Activated CD4-positive, alpha-beta T cell treated with anti-CD3 and anti-CD28 coated beads, Interleukin-2, amount 50 U/mL, for 16 hours (primary cell): Measurements from ENCODE around the gene RUNX3.
A peak's percentile ranks its signal among the peaks of the same experiment; 100 is the strongest.

Source experiments
- DNase-seq: peaks from one replicate; pipeline ENCODE4 v3.0.0-alpha.2; 2020

Gene RUNX3

DNA sequence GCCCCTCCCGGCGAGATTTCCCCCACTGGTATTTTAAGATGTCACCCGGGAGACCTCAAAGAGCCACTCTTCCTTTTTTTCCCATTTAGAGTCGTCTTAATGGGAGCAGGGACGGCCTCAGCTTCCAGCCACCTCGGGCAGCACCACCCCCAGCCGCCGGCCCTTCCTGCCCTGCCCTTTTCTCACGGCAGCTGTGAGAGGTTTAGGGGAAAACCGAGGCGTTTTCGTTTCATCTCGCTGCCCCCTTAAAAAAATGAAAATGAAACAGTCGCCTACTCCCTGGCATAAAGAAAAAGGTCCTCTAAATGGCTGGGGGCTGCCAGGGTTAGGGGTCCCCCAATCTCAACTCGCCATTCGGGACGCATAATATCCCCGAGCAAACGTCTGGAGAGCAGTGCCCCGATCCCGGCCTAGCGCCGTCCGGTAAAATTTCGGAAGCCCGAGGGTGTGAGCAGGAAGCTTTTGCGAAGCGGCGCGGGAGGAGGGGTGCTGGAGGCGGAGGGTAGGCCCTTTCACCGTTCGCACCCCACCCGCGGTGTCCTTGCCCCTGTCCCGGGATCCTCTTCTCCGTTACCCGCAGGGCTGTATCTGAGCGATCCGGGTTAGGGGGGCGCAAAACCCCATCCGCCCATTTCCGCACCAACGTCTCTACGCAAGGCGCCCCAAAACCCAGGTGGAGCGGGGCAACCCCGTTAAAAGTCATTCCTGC, 1.2 kb downstream of the RUNX3 start:
- DNase-seq: peak; percentile 58

GRCh38 chr1:24927988-24928688, 1.9 kb downstream of the RUNX3 start:
- DNase-seq: peak; percentile 40

- no peak for DNase-seq
Observed at GRCh38 chr1:24927473-24927872, 2.6 kb downstream of the RUNX3 start.

GRCh38 chr1:24926563-24927249, 3.4 kb downstream of the RUNX3 start:
- DNase-seq: no peak

- DNase-seq: no peak
Observed at GRCh38 chr1:24925963-24926362, 4.1 kb downstream of the RUNX3 start.

DNA sequence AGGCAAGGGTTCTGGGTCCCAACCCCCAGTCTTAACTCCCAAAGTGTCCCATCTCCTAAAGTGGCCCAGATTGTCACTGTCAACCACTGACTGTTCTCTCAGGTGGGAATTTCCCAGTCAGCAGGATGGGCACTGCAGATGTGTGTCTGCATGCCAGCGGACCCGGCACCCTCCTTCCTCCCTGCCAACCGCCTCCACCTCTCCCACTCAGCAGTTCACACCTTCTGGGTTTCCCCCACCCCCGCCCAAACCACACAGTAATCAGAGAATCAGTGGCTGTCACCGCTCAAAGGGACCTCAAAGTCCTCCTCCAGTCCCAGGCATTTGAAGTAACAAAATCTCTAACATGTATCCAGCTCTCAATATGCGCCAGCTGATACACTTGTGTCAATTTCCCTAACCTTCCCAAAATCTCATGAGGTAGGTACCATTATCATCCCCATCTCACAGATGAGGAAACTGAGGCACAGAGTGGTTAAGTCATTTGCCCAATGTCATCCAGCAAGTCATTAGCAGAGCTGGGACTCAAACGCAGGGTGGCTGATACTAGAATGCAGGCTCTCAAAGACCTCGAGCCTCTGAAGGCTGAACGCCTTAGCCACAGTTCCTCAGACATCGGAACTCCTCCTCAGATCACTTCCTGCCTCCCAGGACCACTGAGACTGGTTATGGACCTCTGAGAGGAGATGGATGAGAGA, 4.8 kb downstream of the RUNX3 start:
- peak; percentile 90 for DNase-seq

- DNase-seq: peak; percentile 55
Observed at GRCh38 chr1:24923485-24924113, 6.5 kb downstream of the RUNX3 start.

GRCh38 chr1:24921938-24922662, 8.0 kb downstream of the RUNX3 start:
- DNase-seq: no peak

DNA sequence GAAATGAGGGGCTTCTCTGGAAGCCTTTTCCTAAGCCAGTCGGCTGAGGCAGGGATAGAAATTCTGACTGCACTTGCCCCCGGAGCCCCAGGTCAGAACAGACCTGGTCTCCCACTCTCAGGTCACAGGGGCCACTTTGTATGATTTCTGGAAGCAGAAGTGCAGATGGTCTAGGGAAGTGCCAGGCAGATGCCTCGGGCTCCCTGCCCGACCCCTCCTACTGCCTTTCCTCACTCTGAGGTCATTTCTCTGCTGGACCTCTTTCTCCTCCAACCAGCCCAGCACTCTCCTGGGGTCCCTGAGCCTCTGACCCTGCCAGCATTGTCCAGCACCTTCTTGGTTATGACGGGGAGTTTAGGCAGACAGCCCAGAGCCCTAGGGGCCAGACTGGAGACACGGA, 8.7 kb downstream of the RUNX3 start:
- DNase-seq: no peak

- DNase-seq: no peak
Observed at GRCh38 chr1:24920533-24920925, 9.5 kb downstream of the RUNX3 start.

- DNase-seq: peak; percentile 86
Observed at GRCh38 chr1:24919791-24920532, 10.1 kb downstream of the RUNX3 start.

DNA sequence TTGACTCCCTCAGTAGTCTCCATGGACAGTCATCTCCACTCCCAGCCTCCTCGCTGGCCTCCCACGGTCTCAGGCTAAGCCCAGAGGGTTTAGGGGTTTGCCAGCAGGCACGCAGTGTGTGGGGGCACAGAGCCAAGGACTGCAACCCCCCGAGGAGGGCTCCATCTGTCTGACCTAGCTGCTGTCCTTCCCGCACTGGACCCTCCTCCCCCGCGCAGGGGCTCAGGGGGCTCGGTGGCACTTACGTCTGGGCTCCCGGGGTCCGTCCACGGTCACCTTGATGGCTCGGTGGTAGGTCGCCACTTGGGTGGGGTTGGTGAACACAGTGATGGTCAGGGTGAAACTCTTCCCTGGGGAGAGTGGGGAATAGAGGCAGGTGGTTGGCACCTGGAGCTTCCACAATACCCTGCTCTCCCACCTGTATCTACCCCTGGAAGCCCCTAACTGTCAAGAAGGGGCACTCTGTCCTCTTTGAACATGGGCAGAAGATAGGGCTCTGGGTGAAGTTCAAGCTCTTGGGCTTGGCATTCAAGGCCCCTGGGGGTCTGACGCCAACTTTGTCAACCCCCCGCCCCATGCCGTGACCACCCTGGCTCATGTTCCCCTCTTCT, 11.0 kb downstream of the RUNX3 start:
- DNase-seq: no peak

DNA sequence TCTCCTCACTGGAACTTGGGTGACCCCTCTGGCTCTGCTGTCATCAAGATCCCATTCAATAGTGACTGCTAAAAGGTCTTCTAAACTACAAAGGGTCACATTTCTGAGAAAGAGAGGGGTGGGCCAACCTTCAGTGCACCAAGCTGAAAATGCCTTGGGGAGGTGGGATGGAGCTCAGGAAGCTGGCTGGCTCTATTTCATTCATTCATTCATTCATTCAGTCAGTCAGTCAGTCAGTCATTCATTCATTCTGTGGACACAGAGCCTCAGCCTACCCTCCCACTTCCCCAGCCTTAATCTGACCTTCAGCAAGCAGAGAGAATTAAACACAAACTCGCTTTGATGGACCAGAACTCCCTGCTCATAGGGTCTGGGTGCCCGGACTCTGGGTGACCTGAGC, 11.7 kb downstream of the RUNX3 start:
- no peak for DNase-seq

DNA sequence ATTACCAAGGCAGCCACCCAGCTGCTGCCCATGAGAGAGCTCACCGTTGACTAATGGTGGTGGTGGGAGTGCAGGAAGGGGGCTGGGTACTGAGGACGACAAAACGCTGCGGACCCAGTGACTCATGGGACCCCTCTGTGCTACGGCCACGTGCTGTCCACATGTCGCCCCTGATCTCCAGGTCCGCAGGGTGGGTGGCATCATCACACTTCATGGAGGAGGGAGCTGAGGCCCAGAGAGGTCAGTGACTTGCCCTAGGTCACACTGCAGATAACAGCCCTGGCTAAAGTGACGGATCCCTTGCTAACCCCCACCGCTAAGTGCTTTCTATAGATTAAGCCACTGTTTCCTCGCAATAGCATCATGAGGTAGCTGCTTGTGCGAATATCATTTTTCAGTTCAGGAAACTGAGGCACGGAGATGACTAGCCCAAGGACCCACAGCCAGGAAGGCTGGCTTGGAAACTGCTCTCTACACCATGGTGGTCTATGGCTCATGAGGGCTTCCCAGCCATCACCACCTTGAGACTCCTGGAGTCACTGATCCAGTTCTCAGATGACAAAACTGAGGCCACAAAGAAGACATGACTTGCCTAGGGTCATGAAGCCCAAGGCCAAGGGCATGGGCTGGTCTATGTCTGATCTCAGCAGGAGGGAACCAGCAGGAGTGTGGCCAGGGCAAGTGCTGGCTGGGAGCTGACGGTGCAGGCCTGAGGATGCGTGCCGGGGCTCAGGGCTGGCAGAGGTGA, 12.6 kb downstream of the RUNX3 start:
- DNase-seq: no peak

- no peak for DNase-seq
Observed at GRCh38 chr1:24915816-24916602, 14.1 kb downstream of the RUNX3 start.

GRCh38 chr1:24914226-24915069, 15.6 kb downstream of the RUNX3 start:
- no peak for DNase-seq

- no peak for DNase-seq
Observed at GRCh38 chr1:24913616-24914225, 16.4 kb downstream of the RUNX3 start.

- DNase-seq: no peak
Observed at GRCh38 chr1:24913274-24913604, 16.8 kb downstream of the RUNX3 start.
